ENCODE results near the gene MASP2. TPM values are rescaled to one million over a fixed set of nuclear protein-coding genes. Genes with fewer than 3 reads are reported as not detected.

The MASP2 gene
- total RNA-seq, 1 donor from 2014 or later, result not detected

DNA sequence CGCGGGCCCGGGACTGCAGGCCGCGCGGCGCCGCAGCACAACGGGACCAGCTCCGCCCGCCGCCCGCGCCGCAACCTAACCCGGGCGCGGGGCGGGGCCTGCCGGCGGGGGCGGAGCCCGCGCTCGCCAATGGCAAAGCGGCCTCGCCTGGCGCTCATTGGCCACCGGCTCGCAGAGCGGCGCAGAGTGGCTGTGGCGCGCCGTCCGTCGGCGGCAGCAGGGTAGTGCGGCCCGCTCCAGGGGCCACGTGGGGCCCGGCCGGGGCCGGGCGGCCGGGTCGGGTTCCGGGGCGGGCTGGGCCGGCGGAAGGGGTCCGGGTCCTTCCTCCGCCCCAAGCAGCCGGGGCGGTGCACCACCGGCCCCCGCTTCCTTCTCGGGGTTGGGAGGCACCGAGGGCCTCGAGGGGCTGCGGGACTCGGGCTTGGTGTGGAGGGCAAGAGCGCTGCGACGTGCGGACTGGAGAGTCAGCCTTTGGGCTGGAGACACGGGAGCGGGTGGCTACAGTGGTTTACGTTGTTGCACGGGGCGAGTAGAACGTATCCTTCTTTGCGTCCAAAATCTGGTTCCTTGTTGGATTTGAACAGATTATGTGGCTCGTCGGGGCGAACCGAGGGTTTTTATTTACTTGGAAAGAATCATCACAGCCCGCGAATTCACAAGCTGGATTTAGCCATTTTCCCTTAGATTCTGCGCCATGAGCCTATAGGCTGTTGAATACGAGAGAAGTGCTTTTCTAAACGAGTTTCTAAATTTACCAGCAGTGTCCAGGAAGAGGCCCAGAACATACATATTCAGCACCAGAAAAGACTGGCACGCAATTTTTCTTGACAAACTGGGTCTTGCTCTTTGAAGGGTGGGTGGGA lies 13.2 kb upstream of the MASP2 start, which contains the start of gene SRM:
Gene SRM (minus strand): TSS at position 51 of the 863 bp plus-strand sequence. CDS start 75 bp downstream, outside the sequence.
- H3K27ac Mint-ChIP-seq, result peak within 1 kb of the TSS; percentile 86
- CTCF ChIA-PET, result interaction anchor here (2.4 kb wide), 1 partner anchor 23 kb away, joined by 13 read pairs; no protein-coding TSS in a partner anchor
- H3K4me1 Mint-ChIP-seq, result peaks cover 18% of the 10 kb centered on the region

DNA sequence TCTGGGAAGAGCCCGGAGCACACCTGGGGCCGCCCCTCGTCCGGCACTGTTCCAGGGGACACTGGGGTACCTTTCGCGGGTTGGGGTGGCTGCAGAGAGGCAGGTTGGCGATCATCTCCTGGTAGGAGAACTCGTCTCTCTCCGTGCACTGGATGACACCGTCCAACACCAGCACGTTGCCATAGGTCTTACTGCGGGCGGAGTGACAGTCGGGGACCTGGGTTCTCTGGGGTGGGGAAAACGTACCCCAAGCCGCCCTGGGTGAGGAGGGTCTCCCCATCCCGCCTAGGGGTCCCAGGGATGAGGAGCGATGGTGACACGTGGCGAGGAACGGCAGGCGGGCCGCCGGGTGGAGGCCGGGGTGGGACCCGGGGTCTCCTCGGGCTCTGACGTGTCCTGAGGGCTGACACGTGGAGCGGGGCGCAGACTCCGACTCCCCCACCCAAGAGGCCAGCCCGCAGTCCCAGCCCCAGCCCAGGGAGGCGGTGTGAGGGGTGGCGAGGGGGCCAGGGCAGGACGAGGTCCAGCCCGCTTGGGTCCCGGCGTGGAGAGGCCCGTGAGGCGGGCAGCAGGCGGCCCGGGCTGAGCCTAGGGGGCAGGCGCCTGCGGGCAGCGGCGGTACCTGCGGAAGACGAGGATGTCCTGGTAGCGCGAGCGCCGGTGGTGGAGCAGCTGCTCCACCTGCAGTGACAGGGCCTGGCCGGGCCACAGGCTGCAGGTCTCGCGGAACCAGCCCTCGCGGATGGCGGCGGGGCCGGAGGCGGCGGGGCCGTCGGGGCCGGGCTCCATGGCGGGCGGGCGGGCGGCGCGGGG lies 12.3 kb upstream of the MASP2 start:
- no peaks in the 10 kb centered on the region for H3K9me3 Mint-ChIP-seq
- H3K27ac Mint-ChIP-seq, result peak overlapping the region; percentile 57
- no peak for ATAC-seq (ENCODE audit: low read depth)
- no peaks in the 10 kb centered on the region for H3K27me3 Mint-ChIP-seq
- peaks cover 18% of the 10 kb centered on the region for H3K4me1 Mint-ChIP-seq
- peak overlapping the region; percentile 86 for H3K4me3 Mint-ChIP-seq
- CTCF ChIA-PET, result interaction anchor here (2.4 kb wide), 1 partner anchor 22 kb away, joined by 13 read pairs; no protein-coding TSS in a partner anchor
- intact Hi-C loops (cut with micrococcal nuclease), result loop anchor here (5.0 kb wide), 1 partner anchor 678 kb away; the partner anchor contains the start of gene AGTRAP
- no peak for DNase-seq
- TF ChIP-seq CTCF (IDR thresholded peaks at IDR 0.05), result no peak
- POLR2A ChIA-PET, result interaction anchor here (0.8 to 3.7 kb wide), 6 partner anchors 40 to 1404 kb away, joined by 3 to 25 read pairs (median 4); partner anchors contain the start of genes EXOSC10, MTOR and TARDBP
- H3K36me3 Mint-ChIP-seq (ENCODE audit: low read depth), result peaks cover 30% of the 10 kb centered on the region

More for the DNA sequence above, 13.2 kb upstream of the MASP2 start, which contains the start of gene SRM:
- POLR2A ChIA-PET, result interaction anchor here (0.8 to 3.7 kb wide), 7 partner anchors 9 to 1405 kb away, joined by 3 to 25 read pairs (median 4); partner anchors contain the start of genes EXOSC10, MTOR and TARDBP
- peaks cover 33% of the 10 kb centered on the region for H3K36me3 Mint-ChIP-seq (ENCODE audit: low read depth)
- H3K4me3 Mint-ChIP-seq, result peak within 1 kb of the TSS; percentile 95
- intact Hi-C loops (cut with micrococcal nuclease), result loop anchor here (1.0 to 5.0 kb wide), 5 partner anchors 23 to 677 kb away; partner anchors contain the start of genes AGTRAP, EXOSC10, MTOR and TARDBP
- DNase-seq (peak; percentile 96), ATAC-seq (ENCODE audit: low read depth) (peak; percentile 98)
- no peaks in the 10 kb centered on the region for H3K27me3 Mint-ChIP-seq
- H3K9me3 Mint-ChIP-seq, result no peaks in the 10 kb centered on the region
- TF ChIP-seq CTCF (IDR thresholded peaks at IDR 0.05), result no peak

DNA sequence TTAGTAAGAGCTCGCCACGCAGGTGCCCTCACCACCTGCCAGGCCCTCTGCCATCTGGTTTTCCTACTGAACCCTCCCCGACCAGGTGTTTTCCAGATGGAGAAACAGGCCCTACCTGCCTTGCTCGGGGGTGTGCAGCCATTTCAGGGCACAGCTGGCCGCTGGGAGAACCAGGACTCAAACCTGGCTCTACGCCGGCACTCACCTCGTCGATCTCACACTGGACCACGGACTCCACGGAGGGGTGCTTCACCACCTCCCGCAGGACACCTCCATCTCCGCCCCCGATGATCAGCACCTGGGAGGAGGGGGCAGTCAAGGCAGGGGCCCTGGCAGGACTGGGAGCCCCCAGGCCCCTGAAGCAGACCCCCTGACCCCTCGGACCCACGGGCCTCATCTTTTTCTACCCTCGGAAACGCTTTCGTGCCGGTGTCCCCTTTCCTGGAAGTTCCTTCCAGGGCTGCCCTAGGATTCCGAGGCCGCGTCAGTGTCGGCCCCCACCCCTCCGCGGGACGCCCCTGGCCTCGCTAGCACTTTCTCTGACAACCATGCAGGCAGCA lies 11.6 kb upstream of the MASP2 start:
- no peaks in the 10 kb centered on the region for H3K27me3 Mint-ChIP-seq
- H3K36me3 Mint-ChIP-seq (ENCODE audit: low read depth), result peaks cover 32% of the 10 kb centered on the region
- H3K4me3 Mint-ChIP-seq, result peak overlapping the region; percentile 86
- ATAC-seq (ENCODE audit: low read depth), result no peak
- DNase-seq, result no peak
- intact Hi-C loops (cut with micrococcal nuclease), result loop anchor here (5.0 kb wide), 1 partner anchor 679 kb away; the partner anchor contains the start of gene AGTRAP
- H3K4me1 Mint-ChIP-seq, result peaks cover 18% of the 10 kb centered on the region
- no peak overlapping the region for H3K27ac Mint-ChIP-seq
- ChIA-PET CTCF (interaction anchor here (0.7 kb wide), 1 partner anchor 21 kb away, joined by 4 read pairs; no protein-coding TSS in a partner anchor), POLR2A (interaction anchor here (0.5 to 1.0 kb wide), 2 partner anchors 895 to 1323 kb away, joined by 4 to 10 read pairs; no protein-coding TSS in a partner anchor)
- TF ChIP-seq CTCF (IDR thresholded peaks at IDR 0.05), result no peak
- H3K9me3 Mint-ChIP-seq, result no peaks in the 10 kb centered on the region

- CTCF ChIA-PET, result interaction anchor here (0.7 kb wide), 1 partner anchor 20 kb away, joined by 4 read pairs; no protein-coding TSS in a partner anchor
- Mint-ChIP-seq H3K36me3 (ENCODE audit: low read depth) (peaks cover 27% of the 10 kb centered on the region), H3K4me1 (peaks cover 18% of the 10 kb centered on the region), H3K4me3 (peak overlapping the region; percentile 86), H3K9me3 (no peaks in the 10 kb centered on the region), H3K27me3 (no peaks in the 10 kb centered on the region), H3K27ac (no peak overlapping the region)
- intact Hi-C loops (cut with micrococcal nuclease), result loop anchor here (5.0 kb wide), 1 partner anchor 679 kb away; the partner anchor contains the start of gene AGTRAP
- no peak for ATAC-seq (ENCODE audit: low read depth)
- POLR2A ChIA-PET, result interaction anchor here (0.5 to 1.0 kb wide), 2 partner anchors 896 to 1322 kb away, joined by 4 to 10 read pairs; no protein-coding TSS in a partner anchor
- no peak for TF ChIP-seq CTCF (IDR thresholded peaks at IDR 0.05)
- DNase-seq, result no peak
Observed at GRCh38 chr1:11058026-11058425, 11.0 kb upstream of the MASP2 start.

Data from activated B cell treated with CpG ODN at 0.5 μM for 24 hours (primary cell).